ENCODE data around the gene DPP3. TPM values are rescaled to one million over a fixed set of nuclear protein-coding genes. Genes with fewer than 3 reads are reported as not detected.
"Not testable (repeated sequence)": the region's sequence is repeated elsewhere in the genome, so short reads cannot be mapped to it uniquely, and the experiment has no call there.

The DPP3 gene
- total RNA-seq, 1 donor from 2014 or later = 60.0 TPM

DNA sequence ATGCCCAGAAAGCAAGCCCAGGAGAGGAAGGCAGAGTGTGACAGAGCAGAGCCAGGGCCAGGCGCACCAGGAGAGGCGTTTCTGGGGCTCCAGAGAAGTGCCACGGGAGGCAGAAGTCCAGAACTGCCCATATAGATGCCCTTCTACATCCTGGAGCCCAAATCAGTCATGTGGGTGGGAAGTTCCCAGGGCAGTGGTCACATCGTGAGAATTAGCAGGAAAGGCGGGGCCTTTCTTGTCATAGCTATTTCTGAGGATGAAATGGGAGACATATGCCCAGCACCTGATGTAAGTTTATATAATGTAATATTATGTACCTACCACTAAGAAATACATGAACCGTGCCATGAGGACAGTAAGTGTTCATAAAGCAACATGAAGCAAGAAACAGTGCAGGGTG, 52.5 kb downstream of the DPP3 start:
- no peak for TF ChIP-seq EZH2 (IDR thresholded peaks at IDR 0.05; ENCODE audit: insufficient read depth, low read length)
- TF ChIP-seq, protein P1, sequence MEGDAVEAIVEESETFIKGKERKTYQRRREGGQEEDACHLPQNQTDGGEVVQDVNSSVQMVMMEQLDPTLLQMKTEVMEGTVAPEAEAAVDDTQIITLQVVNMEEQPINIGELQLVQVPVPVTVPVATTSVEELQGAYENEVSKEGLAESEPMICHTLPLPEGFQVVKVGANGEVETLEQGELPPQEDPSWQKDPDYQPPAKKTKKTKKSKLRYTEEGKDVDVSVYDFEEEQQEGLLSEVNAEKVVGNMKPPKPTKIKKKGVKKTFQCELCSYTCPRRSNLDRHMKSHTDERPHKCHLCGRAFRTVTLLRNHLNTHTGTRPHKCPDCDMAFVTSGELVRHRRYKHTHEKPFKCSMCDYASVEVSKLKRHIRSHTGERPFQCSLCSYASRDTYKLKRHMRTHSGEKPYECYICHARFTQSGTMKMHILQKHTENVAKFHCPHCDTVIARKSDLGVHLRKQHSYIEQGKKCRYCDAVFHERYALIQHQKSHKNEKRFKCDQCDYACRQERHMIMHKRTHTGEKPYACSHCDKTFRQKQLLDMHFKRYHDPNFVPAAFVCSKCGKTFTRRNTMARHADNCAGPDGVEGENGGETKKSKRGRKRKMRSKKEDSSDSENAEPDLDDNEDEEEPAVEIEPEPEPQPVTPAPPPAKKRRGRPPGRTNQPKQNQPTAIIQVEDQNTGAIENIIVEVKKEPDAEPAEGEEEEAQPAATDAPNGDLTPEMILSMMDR (IDR thresholded peaks at IDR 0.05; ENCODE audit: insufficient read depth, low read depth, low read length) = no peak
- Histone ChIP-seq H3K27ac (ENCODE audit: low read depth, low read length) (no peak overlapping the region), H4K20me1 (ENCODE audit: insufficient read depth, low read length) (no peaks in the 10 kb centered on the region), H3K36me3 (ENCODE audit: insufficient read depth, low read length) (no peaks in the 10 kb centered on the region), H3K4me1 (ENCODE audit: insufficient read depth, low read length) (no peaks in the 10 kb centered on the region), H3K4me2 (ENCODE audit: low read length) (no peak overlapping the region), H3K27me3 (ENCODE audit: insufficient read depth, low read length) (no peaks in the 10 kb centered on the region), H3K9ac (ENCODE audit: low read length) (no peak overlapping the region), H3K4me3 (ENCODE audit: insufficient read depth, low read depth, low read length) (no peak overlapping the region), H3K79me2 (ENCODE audit: insufficient read depth, low read length) (no peaks in the 10 kb centered on the region), H3K9me3 (ENCODE audit: insufficient read depth, low read depth, low read length) (no peaks in the 10 kb centered on the region), H2AFZ (ENCODE audit: low read depth, low read length) (no peak overlapping the region)
- DNase-seq (ENCODE audit: low read depth) (no peak), FAIRE-seq (no peak)
- Mint-ChIP-seq H3K27me3 (ENCODE audit: low read depth, unreplicated experiment) (no peaks in the 10 kb centered on the region), H3K4me1 (ENCODE audit: low read depth, unreplicated experiment) (no peaks in the 10 kb centered on the region), H3K36me3 (ENCODE audit: low read depth, unreplicated experiment) (peaks cover 24% of the 10 kb centered on the region), H3K4me3 (ENCODE audit: unreplicated experiment) (no peak overlapping the region), H3K9me3 (ENCODE audit: unreplicated experiment) (no peaks in the 10 kb centered on the region), H3K27ac (ENCODE audit: unreplicated experiment) (no peak overlapping the region)

GRCh38 chr11:66539170-66539869, 59.1 kb downstream of the DPP3 start:
- FAIRE-seq = no peak

DNA sequence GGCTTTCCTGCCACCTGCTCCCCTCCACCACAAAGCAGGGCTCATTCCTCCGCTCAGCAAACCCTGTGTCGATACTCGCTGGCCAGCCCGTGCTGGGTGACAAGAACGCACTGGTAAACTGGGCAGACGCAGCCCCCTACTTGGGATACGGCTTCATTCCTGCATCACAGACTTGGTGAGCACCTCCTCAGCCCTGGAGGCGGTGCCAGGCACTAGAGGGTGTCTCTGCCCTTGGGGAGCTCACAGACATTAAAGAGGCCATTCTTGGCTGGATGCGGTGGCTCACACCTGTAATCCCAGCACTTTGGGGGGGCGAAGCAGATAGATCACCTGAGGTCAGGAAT, 59.6 kb downstream of the DPP3 start:
- H3K4me3 ChIP-seq (ENCODE audit: insufficient read depth, low read depth, low read length) = no peak overlapping the region
- H2AFZ ChIP-seq (ENCODE audit: low read depth, low read length) = no peak overlapping the region
- peaks cover 22% of the 10 kb centered on the region for H3K4me1 ChIP-seq (ENCODE audit: insufficient read depth, low read length)
- H3K36me3 Mint-ChIP-seq (ENCODE audit: low read depth, unreplicated experiment) = peaks cover 26% of the 10 kb centered on the region
- H3K27me3 Mint-ChIP-seq (ENCODE audit: low read depth, unreplicated experiment) = peaks cover 4% of the 10 kb centered on the region
- no peak overlapping the region for H3K9ac ChIP-seq (ENCODE audit: low read length)
- no peak overlapping the region for H3K4me3 Mint-ChIP-seq (ENCODE audit: unreplicated experiment)
- no peaks in the 10 kb centered on the region for H3K79me2 ChIP-seq (ENCODE audit: insufficient read depth, low read length)
- no peak overlapping the region for H3K4me2 ChIP-seq (ENCODE audit: low read length)
- no peaks in the 10 kb centered on the region for H3K36me3 ChIP-seq (ENCODE audit: insufficient read depth, low read length)
- H3K27me3 ChIP-seq (ENCODE audit: insufficient read depth, low read length) = no peaks in the 10 kb centered on the region
- H3K27ac Mint-ChIP-seq (ENCODE audit: unreplicated experiment) = no peak overlapping the region
- no peak for FAIRE-seq
- DNase-seq (ENCODE audit: low read depth) = no peak
- peaks cover 7% of the 10 kb centered on the region for H4K20me1 ChIP-seq (ENCODE audit: insufficient read depth, low read length)
- H3K4me1 Mint-ChIP-seq (ENCODE audit: low read depth, unreplicated experiment) = peaks cover 6% of the 10 kb centered on the region
- no peaks in the 10 kb centered on the region for H3K9me3 Mint-ChIP-seq (ENCODE audit: unreplicated experiment)
- no peaks in the 10 kb centered on the region for H3K9me3 ChIP-seq (ENCODE audit: insufficient read depth, low read depth, low read length)
- TF ChIP-seq, protein P1 (IDR thresholded peaks at IDR 0.05; ENCODE audit: insufficient read depth, low read depth, low read length) = no peak
- no peak for TF ChIP-seq EZH2 (IDR thresholded peaks at IDR 0.05; ENCODE audit: insufficient read depth, low read length)
- H3K27ac ChIP-seq (ENCODE audit: low read depth, low read length) = no peak overlapping the region

More at GRCh38 chr11:66539170-66539869, 59.1 kb downstream of the DPP3 start:
- H3K4me3 Mint-ChIP-seq (ENCODE audit: unreplicated experiment) = no peak overlapping the region
- H3K4me2 ChIP-seq (ENCODE audit: low read length) = no peak overlapping the region
- no peaks in the 10 kb centered on the region for H3K36me3 ChIP-seq (ENCODE audit: insufficient read depth, low read length)
- H3K9me3 ChIP-seq (ENCODE audit: insufficient read depth, low read depth, low read length) = no peaks in the 10 kb centered on the region
- H3K9ac ChIP-seq (ENCODE audit: low read length) = no peak overlapping the region
- H3K36me3 Mint-ChIP-seq (ENCODE audit: low read depth, unreplicated experiment) = peaks cover 26% of the 10 kb centered on the region
- peaks cover 4% of the 10 kb centered on the region for H3K27me3 Mint-ChIP-seq (ENCODE audit: low read depth, unreplicated experiment)
- no peak overlapping the region for H2AFZ ChIP-seq (ENCODE audit: low read depth, low read length)
- H3K27ac Mint-ChIP-seq (ENCODE audit: unreplicated experiment) = no peak overlapping the region
- no peaks in the 10 kb centered on the region for H3K27me3 ChIP-seq (ENCODE audit: insufficient read depth, low read length)
- peaks cover 6% of the 10 kb centered on the region for H3K4me1 Mint-ChIP-seq (ENCODE audit: low read depth, unreplicated experiment)
- peaks cover 7% of the 10 kb centered on the region for H4K20me1 ChIP-seq (ENCODE audit: insufficient read depth, low read length)
- H3K4me1 ChIP-seq (ENCODE audit: insufficient read depth, low read length) = peaks cover 22% of the 10 kb centered on the region
- H3K79me2 ChIP-seq (ENCODE audit: insufficient read depth, low read length) = no peaks in the 10 kb centered on the region
- no peak overlapping the region for H3K4me3 ChIP-seq (ENCODE audit: insufficient read depth, low read depth, low read length)
- TF ChIP-seq, protein P1 (IDR thresholded peaks at IDR 0.05; ENCODE audit: insufficient read depth, low read depth, low read length) = no peak
- TF ChIP-seq EZH2 (IDR thresholded peaks at IDR 0.05; ENCODE audit: insufficient read depth, low read length) = no peak
- DNase-seq (ENCODE audit: low read depth) = no peak
- no peaks in the 10 kb centered on the region for H3K9me3 Mint-ChIP-seq (ENCODE audit: unreplicated experiment)
- H3K27ac ChIP-seq (ENCODE audit: low read depth, low read length) = no peak overlapping the region

DNA sequence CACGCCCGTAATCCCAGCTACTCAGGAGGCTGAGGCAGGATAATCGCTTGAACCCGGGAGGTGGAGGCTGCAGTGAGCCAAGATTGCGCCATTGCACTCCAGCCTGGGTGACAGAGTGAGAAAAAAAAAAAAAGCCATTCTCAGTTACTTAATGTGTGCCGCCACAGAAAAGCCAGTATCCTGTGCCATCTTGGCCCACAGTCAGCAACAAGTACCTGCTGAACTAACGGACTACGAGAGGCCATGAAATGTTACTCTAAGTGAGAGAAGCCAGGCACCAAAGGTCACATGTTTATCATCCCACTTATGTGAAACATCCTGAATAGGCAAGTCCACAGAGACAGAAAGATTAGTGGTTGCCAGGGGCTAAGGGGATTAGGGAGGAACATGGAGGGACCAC, 60.4 kb downstream of the DPP3 start:
- H3K27ac Mint-ChIP-seq (ENCODE audit: unreplicated experiment); H3K79me2 ChIP-seq (ENCODE audit: insufficient read depth, low read length); H3K4me2 ChIP-seq (ENCODE audit: low read length); H3K4me3 ChIP-seq (ENCODE audit: insufficient read depth, low read depth, low read length); H3K27me3 Mint-ChIP-seq (ENCODE audit: low read depth, unreplicated experiment); H3K9me3 ChIP-seq (ENCODE audit: insufficient read depth, low read depth, low read length); H3K4me3 Mint-ChIP-seq (ENCODE audit: unreplicated experiment); H3K9me3 Mint-ChIP-seq (ENCODE audit: unreplicated experiment); H3K4me1 Mint-ChIP-seq (ENCODE audit: low read depth, unreplicated experiment); FAIRE-seq; H3K36me3 ChIP-seq (ENCODE audit: insufficient read depth, low read length); H3K9ac ChIP-seq (ENCODE audit: low read length); H3K27ac ChIP-seq (ENCODE audit: low read depth, low read length); H3K27me3 ChIP-seq (ENCODE audit: insufficient read depth, low read length); H2AFZ ChIP-seq (ENCODE audit: low read depth, low read length); H4K20me1 ChIP-seq (ENCODE audit: insufficient read depth, low read length); DNase-seq (ENCODE audit: low read depth): not testable (repeated sequence)
- H3K4me1 ChIP-seq (ENCODE audit: insufficient read depth, low read length) = peaks cover 24% of the 10 kb centered on the region
- peaks cover 24% of the 10 kb centered on the region for H3K36me3 Mint-ChIP-seq (ENCODE audit: low read depth, unreplicated experiment)
